ENCODE data around the gene MKNK2.
A peak's percentile ranks its signal among the peaks of the same experiment; 100 is the strongest.

Gene MKNK2

DNA sequence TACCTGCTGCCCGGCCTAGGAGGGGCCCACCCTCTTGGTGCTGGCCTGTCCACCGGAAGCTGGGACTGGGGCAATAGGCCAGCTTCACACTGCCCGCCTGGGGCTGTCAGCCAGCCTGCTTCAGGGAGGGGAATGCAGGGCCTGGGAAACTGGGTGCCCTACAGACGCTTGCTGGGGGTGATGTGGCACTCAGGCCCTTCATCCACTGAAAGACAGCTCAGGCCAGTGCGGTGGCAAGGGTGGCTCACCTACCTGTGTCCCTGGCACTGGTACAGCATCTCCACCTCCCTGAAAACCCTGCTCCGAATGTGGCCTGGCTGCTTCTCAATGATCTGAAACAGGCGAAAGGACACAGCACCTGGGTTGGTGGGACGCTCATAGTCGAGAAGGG, 7.8 kb downstream of the MKNK2 start:
- Histone ChIP-seq H3K4me3 (replicated peaks; ENCODE audit: insufficient read depth, low read length) (no peak overlapping the region), H3K27ac (replicated peaks) (no peak overlapping the region; the same call in 1 of the 2 replicates), H3K27me3 (ENCODE audit: insufficient read depth, poor library complexity, severe bottlenecking) (no peaks in the 10 kb centered on the region)
- DNase-seq (ENCODE audit: low read depth in 1 of 2, low spot score in 1 of 2), result peak in 1 of 2 experiments; percentile 28
- TF ChIP-seq, protein P1, sequence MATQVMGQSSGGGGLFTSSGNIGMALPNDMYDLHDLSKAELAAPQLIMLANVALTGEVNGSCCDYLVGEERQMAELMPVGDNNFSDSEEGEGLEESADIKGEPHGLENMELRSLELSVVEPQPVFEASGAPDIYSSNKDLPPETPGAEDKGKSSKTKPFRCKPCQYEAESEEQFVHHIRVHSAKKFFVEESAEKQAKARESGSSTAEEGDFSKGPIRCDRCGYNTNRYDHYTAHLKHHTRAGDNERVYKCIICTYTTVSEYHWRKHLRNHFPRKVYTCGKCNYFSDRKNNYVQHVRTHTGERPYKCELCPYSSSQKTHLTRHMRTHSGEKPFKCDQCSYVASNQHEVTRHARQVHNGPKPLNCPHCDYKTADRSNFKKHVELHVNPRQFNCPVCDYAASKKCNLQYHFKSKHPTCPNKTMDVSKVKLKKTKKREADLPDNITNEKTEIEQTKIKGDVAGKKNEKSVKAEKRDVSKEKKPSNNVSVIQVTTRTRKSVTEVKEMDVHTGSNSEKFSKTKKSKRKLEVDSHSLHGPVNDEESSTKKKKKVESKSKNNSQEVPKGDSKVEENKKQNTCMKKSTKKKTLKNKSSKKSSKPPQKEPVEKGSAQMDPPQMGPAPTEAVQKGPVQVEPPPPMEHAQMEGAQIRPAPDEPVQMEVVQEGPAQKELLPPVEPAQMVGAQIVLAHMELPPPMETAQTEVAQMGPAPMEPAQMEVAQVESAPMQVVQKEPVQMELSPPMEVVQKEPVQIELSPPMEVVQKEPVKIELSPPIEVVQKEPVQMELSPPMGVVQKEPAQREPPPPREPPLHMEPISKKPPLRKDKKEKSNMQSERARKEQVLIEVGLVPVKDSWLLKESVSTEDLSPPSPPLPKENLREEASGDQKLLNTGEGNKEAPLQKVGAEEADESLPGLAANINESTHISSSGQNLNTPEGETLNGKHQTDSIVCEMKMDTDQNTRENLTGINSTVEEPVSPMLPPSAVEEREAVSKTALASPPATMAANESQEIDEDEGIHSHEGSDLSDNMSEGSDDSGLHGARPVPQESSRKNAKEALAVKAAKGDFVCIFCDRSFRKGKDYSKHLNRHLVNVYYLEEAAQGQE (IDR thresholded peaks at IDR 0.05; ENCODE audit: insufficient replicate concordance, low read depth), result no peak
- TF ChIP-seq POLR2AphosphoS5 (IDR thresholded peaks at IDR 0.05; ENCODE audit: low read depth) (no peak), SPI1 (IDR thresholded peaks at IDR 0.05; ENCODE audit: borderline replicate concordance, low read depth) (no peak), GABPA (IDR thresholded peaks at IDR 0.05; ENCODE audit: low read depth) (no peak)
- TF ChIP-seq, protein P2, sequence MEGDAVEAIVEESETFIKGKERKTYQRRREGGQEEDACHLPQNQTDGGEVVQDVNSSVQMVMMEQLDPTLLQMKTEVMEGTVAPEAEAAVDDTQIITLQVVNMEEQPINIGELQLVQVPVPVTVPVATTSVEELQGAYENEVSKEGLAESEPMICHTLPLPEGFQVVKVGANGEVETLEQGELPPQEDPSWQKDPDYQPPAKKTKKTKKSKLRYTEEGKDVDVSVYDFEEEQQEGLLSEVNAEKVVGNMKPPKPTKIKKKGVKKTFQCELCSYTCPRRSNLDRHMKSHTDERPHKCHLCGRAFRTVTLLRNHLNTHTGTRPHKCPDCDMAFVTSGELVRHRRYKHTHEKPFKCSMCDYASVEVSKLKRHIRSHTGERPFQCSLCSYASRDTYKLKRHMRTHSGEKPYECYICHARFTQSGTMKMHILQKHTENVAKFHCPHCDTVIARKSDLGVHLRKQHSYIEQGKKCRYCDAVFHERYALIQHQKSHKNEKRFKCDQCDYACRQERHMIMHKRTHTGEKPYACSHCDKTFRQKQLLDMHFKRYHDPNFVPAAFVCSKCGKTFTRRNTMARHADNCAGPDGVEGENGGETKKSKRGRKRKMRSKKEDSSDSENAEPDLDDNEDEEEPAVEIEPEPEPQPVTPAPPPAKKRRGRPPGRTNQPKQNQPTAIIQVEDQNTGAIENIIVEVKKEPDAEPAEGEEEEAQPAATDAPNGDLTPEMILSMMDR (IDR thresholded peaks at IDR 0.05; ENCODE audit: insufficient read depth, low read length), result no peak

GRCh38 chr19:2042485-2043250, 8.4 kb downstream of the MKNK2 start:
- TF ChIP-seq GABPA (IDR thresholded peaks at IDR 0.05; ENCODE audit: low read depth) (no peak), SPI1 (IDR thresholded peaks at IDR 0.05; ENCODE audit: borderline replicate concordance, low read depth) (no peak), POLR2AphosphoS5 (IDR thresholded peaks at IDR 0.05; ENCODE audit: low read depth) (no peak)
- TF ChIP-seq, protein P2 (IDR thresholded peaks at IDR 0.05; ENCODE audit: insufficient read depth, low read length), result no peak
- TF ChIP-seq, protein P1 (IDR thresholded peaks at IDR 0.05; ENCODE audit: insufficient replicate concordance, low read depth), result no peak
- no peak overlapping the region for H3K4me3 ChIP-seq (replicated peaks; ENCODE audit: insufficient read depth, low read length)
- peak overlapping the region; percentile 71 for H3K27ac ChIP-seq (replicated peaks)
- DNase-seq (ENCODE audit: low read depth in 1 of 2, low spot score in 1 of 2), result peak in 1 of 2 experiments; percentile 38
- no peaks in the 10 kb centered on the region for H3K27me3 ChIP-seq (ENCODE audit: insufficient read depth, poor library complexity, severe bottlenecking)

- H3K27me3 ChIP-seq (ENCODE audit: insufficient read depth, poor library complexity, severe bottlenecking), result no peaks in the 10 kb centered on the region
- peak overlapping the region; percentile 18 for H3K4me3 ChIP-seq (replicated peaks; ENCODE audit: insufficient read depth, low read length)
- peak; percentile 88 to 98 for DNase-seq (ENCODE audit: low read depth in 1 of 2, low spot score in 1 of 2)
- TF ChIP-seq SPI1 (IDR thresholded peaks at IDR 0.05; ENCODE audit: borderline replicate concordance, low read depth) (no peak), GABPA (IDR thresholded peaks at IDR 0.05; ENCODE audit: low read depth) (no peak), POLR2AphosphoS5 (IDR thresholded peaks at IDR 0.05; ENCODE audit: low read depth) (peak; percentile 36)
- TF ChIP-seq, protein P1 (IDR thresholded peaks at IDR 0.05; ENCODE audit: insufficient replicate concordance, low read depth), result no peak
- TF ChIP-seq, protein P2 (IDR thresholded peaks at IDR 0.05; ENCODE audit: insufficient read depth, low read length), result no peak
- H3K27ac ChIP-seq (replicated peaks), result peak overlapping the region; percentile 71
Observed at GRCh38 chr19:2041683-2042484, 9.2 kb downstream of the MKNK2 start.
